ENCODE data around the gene INVS.

INVS gene

GRCh38 chr9:100206899-100207298 is 107.9 kb downstream of the INVS start:
- Histone ChIP-seq H4K20me1 (ENCODE audit: insufficient read depth, low read length) (no peaks in the 10 kb centered on the region), H3K27me3 (ENCODE audit: insufficient read depth, low read length) (no peaks in the 10 kb centered on the region), H3K4me3 (ENCODE audit: low read depth, low read length, poor library complexity, severe bottlenecking) (no peak overlapping the region), H3K9ac (ENCODE audit: low read length) (no peak overlapping the region), H3K4me2 (ENCODE audit: low read length) (no peak overlapping the region), H3K27ac (ENCODE audit: low read depth, low read length, poor library complexity, severe bottlenecking) (no peak overlapping the region), H3K4me1 (ENCODE audit: insufficient read depth, low read length, severe bottlenecking) (peaks cover 13% of the 10 kb centered on the region), H2AFZ (ENCODE audit: low read length) (no peak overlapping the region), H3F3A (ENCODE audit: insufficient read depth, low read length) (no peaks in the 10 kb centered on the region), H3K79me2 (ENCODE audit: insufficient read depth, low read length) (no peaks in the 10 kb centered on the region), H3K9me3 (ENCODE audit: low read length) (no peaks in the 10 kb centered on the region), H3K36me3 (ENCODE audit: insufficient read depth, low read length) (no peaks in the 10 kb centered on the region), H3K9me2 (ENCODE audit: low read depth, low read length) (no peaks in the 10 kb centered on the region)
- no peak for TF ChIP-seq CTCF (IDR thresholded peaks at IDR 0.05; ENCODE audit: low read length)
- TF ChIP-seq EZH2 (IDR thresholded peaks at IDR 0.05; ENCODE audit: borderline replicate concordance, low read length): no peak

- no peaks in the 10 kb centered on the region for H3K27me3 ChIP-seq (ENCODE audit: insufficient read depth, low read length)
- H3K4me1 ChIP-seq (ENCODE audit: insufficient read depth, low read length, severe bottlenecking): peaks cover 13% of the 10 kb centered on the region
- H3K36me3 ChIP-seq (ENCODE audit: insufficient read depth, low read length): no peaks in the 10 kb centered on the region
- no peak overlapping the region for H3K4me2 ChIP-seq (ENCODE audit: low read length)
- H3K27ac ChIP-seq (ENCODE audit: low read depth, low read length, poor library complexity, severe bottlenecking): no peak overlapping the region
- H3K79me2 ChIP-seq (ENCODE audit: insufficient read depth, low read length): no peaks in the 10 kb centered on the region
- no peaks in the 10 kb centered on the region for H3F3A ChIP-seq (ENCODE audit: insufficient read depth, low read length)
- no peaks in the 10 kb centered on the region for H4K20me1 ChIP-seq (ENCODE audit: insufficient read depth, low read length)
- H2AFZ ChIP-seq (ENCODE audit: low read length): no peak overlapping the region
- H3K9me3 ChIP-seq (ENCODE audit: low read length): no peaks in the 10 kb centered on the region
- H3K9ac ChIP-seq (ENCODE audit: low read length): no peak overlapping the region
- no peak for TF ChIP-seq CTCF (IDR thresholded peaks at IDR 0.05; ENCODE audit: low read length)
- no peak for TF ChIP-seq EZH2 (IDR thresholded peaks at IDR 0.05; ENCODE audit: borderline replicate concordance, low read length)
- H3K9me2 ChIP-seq (ENCODE audit: low read depth, low read length): no peaks in the 10 kb centered on the region
- H3K4me3 ChIP-seq (ENCODE audit: low read depth, low read length, poor library complexity, severe bottlenecking): no peak overlapping the region
Measured at GRCh38 chr9:100208673-100209072, 109.6 kb downstream of the INVS start.

DNA sequence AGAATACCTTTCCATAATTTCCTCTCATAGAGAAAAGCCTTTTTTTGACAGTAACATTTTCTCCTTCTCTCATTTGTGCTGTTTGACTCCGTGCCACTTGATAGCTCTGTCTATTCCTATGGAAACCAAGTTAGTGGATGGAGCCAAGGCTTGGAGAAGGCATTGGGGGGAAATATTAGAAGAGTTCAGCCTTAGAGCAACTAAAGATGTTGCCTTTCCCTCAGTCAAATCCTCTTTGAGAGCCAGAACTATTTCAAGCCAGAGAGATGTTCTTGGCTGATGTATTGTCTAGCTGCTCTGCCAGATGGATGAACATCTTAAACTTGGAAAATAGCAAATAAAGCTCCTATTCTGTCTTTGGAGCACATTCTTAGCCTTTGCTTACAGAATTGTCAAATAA is 112.4 kb downstream of the INVS start:
- Histone ChIP-seq H3K27me3 (ENCODE audit: insufficient read depth, low read length) (no peaks in the 10 kb centered on the region), H3K36me3 (ENCODE audit: insufficient read depth, low read length) (no peaks in the 10 kb centered on the region)

More for the DNA sequence above, 112.4 kb downstream of the INVS start:
- Histone ChIP-seq H3K79me2 (ENCODE audit: insufficient read depth, low read length) (no peaks in the 10 kb centered on the region), H4K20me1 (ENCODE audit: insufficient read depth, low read length) (no peaks in the 10 kb centered on the region), H3K27ac (ENCODE audit: low read depth, low read length, poor library complexity, severe bottlenecking) (no peak overlapping the region), H3K4me2 (ENCODE audit: low read length) (no peak overlapping the region), H3K4me1 (ENCODE audit: insufficient read depth, low read length, severe bottlenecking) (peaks cover 13% of the 10 kb centered on the region), H3K9ac (ENCODE audit: low read length) (no peak overlapping the region), H3K4me3 (ENCODE audit: low read depth, low read length, poor library complexity, severe bottlenecking) (no peak overlapping the region), H3F3A (ENCODE audit: insufficient read depth, low read length) (no peaks in the 10 kb centered on the region), H3K9me3 (ENCODE audit: low read length) (no peaks in the 10 kb centered on the region), H2AFZ (ENCODE audit: low read length) (no peak overlapping the region), H3K9me2 (ENCODE audit: low read depth, low read length) (no peaks in the 10 kb centered on the region)
- TF ChIP-seq EZH2 (IDR thresholded peaks at IDR 0.05; ENCODE audit: borderline replicate concordance, low read length): no peak
- TF ChIP-seq CTCF (IDR thresholded peaks at IDR 0.05; ENCODE audit: low read length): no peak

All from OCI-LY1 (cell line).